ENCODE results near the gene AADAC.
"Not testable (repeated sequence)": the region's sequence is repeated elsewhere in the genome, so short reads cannot be mapped to it uniquely, and the experiment has no call there.

Gene AADAC

GRCh38 chr3:151800431-151800830 lies 13.5 kb upstream of the AADAC start:
- no peak for DNase-seq

DNA sequence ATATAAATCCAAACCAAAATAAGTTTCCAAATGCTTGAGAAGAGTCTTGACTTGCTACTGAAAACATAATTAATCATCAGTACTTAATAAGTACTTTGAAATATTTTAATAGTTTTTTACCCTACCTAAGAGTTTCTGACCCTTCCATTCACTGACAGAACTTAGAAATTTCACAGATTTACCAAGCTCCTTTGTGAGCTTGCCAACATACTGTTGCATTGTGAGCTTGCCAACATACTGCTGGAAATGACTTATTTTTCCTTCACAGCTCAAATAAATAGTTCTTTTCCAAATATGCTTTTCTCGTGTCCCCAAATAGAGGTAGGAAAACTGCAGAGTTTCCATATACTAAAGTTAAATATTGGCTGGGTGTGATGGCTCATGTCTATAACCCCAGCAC lies 9.6 kb upstream of the AADAC start:
- DNase-seq = no peak

DNA sequence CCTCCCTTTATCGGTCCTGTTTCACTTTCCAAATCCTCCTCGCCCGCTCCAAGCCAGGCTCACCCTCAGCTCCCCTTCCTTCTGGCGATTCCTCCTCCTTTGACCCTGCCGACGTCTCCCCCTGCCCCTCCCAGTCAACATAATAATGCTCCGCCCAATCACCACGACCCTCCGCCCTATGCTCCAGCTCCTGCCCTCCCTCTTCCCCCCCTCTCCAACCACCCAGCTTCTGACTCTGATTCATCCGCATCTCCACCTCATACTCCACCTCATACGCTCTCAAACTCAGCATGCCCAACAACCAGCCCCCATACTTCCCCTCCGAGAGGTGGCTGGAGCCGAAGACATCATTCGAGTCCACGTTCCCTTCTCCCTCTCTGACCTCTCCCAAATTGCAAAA lies 7.1 kb upstream of the AADAC start:
- DNase-seq = no peak

DNA sequence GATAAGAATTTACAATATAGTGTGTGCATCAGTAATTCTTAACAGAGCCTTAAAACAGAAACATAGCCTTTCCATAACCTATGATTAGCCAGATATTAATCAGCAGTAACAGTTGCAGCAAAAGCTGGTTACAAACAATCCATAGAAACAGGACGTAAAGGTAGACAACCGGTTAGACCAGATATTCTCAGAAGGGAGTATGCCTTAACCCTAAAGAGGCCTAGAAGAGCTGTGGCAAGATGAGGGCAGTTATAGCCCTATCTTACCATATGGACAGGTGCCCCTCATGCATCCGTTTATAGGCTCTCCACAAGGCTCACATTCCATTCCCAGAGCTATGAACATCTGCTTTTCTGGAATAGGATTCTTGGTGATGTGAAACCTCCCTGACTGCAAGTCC lies 5.0 kb upstream of the AADAC start:
- not testable (repeated sequence) for DNase-seq

DNA sequence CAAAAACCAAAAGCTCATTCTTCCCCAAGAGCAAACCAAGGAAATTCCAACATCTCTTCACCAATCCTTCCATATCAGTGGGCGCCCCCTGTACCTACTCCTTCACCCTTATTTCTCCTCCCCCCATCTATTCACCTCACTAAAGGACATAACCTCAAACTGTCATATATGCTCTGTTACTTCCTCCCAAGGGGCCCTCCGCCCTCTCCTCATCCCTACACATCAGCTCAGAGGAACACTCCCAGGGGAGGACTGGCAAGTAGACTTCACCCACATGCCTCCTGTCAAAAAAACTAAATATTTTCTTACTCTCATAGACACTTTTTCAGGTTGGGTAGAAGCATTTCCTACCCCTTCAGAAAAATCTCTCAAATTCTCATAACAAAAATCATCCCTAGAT lies 2.4 kb upstream of the AADAC start:
- no peak for DNase-seq

DNA sequence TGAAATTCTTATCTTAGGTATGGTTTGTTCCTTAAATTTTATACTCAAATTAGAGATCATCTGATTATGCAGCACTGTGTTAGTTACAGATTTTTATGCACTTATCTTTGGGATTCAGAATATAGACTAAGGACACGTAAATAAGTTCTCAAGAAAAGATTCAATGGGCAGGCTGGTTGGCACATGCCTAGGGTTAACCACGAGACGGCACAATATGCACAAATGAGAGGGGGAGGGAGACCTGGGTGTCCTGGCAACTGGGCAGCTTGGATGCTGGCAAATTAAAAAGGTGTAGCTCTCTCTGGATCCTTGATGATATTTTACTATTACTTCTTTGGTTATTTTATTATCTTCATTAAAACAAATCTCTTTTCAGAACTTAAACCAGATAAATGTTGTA lies 672 bp downstream of the AADAC start:
- DNase-seq = no peak

DNA sequence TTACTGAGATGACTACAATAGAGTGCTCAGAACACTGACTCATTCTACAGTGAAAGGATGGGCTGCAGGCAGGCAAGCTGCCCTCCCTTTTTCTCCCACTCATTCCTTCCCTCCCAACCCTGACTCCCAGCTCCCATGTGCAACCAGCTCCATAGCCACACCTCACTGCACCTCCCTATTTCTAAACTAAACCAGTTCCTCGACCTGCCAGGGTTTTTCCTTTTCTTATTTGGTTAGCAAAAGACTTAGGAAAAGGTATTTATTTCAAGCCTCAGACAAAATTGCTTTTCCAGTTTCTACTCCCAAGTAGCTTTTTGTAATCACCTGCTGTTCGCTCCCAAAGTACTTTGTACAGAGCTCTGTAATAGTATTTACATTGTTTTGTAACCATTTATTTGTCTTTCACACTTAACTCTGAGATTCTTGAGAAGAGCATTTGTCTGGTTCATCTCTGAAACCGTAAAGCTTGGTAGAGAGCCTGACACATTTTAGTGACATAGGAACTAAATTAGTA lies 2.2 kb downstream of the AADAC start:
- no peak for DNase-seq

GRCh38 chr3:151817473-151817872 lies 3.6 kb downstream of the AADAC start:
- no peak for DNase-seq

GRCh38 chr3:151818361-151818760 lies 4.4 kb downstream of the AADAC start:
- no peak for DNase-seq

GRCh38 chr3:151819910-151820309 lies 6.0 kb downstream of the AADAC start:
- no peak for DNase-seq

- no peak for DNase-seq
These were observed 13.9 kb downstream of the AADAC start for GRCh38 chr3:151827816-151828215.

- no peak for DNase-seq
These were observed 22.0 kb downstream of the AADAC start for GRCh38 chr3:151835751-151836525.

- no peak for DNase-seq
These were observed 23.1 kb downstream of the AADAC start for GRCh38 chr3:151837057-151837456.

GRCh38 chr3:151838574-151839312 lies 24.8 kb downstream of the AADAC start:
- peak; percentile 10 to 27 for DNase-seq

DNA sequence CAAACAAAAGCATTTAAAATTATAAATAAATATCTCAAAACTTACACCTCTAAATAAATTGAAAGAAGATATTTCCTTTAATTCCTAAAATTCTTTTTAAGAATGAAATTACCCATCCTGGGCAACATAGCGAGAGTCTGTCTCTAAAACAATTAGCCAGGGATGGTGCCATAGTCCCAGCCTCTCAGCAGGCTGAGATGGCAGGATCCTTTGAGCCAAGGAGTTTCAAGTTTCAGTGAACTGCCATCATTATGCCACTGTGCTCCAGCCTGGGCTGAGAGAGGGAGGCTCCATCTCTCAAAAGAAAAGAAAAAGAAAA lies 25.4 kb downstream of the AADAC start:
- DNase-seq = no peak

DNA sequence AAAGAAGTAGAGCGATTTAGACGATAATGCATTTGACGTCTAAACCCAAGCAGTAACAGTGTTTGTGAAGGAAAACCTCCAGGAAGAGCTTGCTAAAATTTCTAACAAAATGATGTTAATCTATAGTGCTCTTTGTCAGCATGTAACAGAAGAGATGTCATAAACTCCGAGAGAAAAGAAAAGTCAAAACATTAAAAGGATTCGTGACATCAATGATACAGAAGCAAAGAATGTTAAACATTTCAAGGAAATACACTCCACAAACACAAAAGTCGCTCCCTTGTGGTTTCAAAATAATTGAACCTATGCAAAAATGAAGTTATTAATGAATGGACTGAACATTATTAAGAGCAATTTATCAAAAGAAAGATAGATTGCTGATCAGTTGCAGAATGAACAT lies 27.9 kb downstream of the AADAC start:
- DNase-seq = no peak

GRCh38 chr3:151843275-151843674 lies 29.4 kb downstream of the AADAC start:
- DNase-seq = no peak

DNA sequence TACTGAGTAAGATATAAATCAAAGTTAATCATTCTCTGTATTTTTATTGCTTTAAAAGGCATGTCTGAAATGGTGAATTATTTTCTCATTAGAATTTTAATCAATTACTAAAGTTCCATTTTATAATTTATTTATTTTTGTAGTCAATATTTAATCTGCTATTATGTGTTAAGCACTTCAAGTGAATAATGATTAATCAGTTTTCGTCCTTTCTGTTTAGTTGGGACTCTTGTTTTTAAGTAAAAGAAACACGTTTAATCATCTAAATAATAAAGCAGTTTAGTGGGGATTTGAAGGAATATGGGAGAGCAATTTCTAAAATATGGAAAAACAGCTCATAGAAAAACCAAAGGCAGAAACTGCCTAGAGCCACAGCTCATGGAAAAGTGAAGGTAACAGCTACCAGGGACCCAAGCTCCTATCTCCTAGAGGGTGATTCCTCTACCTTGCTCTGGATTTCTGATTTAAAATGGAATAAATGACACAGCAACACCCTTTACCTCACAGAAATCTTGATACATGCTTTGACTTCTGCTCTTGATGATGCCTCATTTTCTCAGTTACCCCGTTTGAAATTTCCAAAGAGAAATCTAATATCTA lies 31.5 kb downstream of the AADAC start:
- no peak for DNase-seq

DNA sequence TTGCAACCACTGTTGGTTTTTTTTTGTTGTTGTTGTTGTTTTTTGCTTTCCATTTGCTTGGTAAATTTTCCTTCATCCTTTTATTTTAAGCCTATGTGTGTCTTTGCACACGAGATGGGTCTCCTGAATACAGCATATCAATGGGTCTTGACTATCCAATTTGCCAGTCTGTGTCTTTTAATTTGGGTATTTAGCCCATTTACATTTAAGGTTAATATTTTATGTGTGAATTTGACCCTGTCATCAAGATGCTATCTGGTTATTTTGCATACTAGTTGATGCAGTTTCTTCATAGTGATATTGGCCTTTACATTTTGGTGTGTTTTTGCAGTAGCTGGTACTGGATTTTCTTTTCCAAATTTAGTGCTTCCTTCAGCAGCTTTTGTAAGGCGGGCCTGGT lies 36.1 kb downstream of the AADAC start:
- not testable (repeated sequence) for DNase-seq

DNA sequence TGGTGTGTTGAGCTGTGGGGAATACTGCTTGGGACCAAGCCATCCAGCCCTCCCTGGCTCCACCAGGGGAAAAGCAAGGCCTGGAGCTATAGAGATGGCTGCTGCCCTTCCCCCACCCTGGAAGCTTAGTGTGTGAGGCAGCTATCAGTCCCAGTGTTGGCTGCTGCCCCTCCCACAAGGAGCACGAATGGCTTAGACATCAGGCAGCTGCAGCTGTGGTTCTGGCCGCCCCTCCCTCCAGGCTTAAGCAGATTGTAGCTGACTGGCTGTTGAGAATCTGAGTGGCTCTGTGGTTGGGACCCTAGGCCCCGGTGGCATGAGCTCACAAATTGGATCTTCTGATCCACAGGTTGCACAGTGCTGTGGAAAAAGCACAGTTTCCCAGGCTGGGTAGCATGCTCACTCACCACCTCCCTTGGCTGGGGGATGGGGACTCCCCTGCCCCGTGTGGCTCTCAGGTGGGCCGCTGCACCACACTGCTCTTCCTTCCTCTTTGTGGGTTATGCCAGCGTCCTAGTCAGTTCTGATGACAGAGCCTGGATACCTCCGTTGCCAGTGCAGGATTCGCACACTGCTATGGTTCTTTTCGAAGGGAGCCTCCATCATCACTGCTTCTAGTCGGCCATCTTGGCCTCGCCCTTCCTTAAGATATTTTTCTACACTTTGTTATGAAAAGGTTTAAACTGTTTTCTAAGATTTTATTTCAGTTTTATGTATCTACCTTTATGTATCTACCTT lies 38.3 kb downstream of the AADAC start:
- no peak for DNase-seq

DNA sequence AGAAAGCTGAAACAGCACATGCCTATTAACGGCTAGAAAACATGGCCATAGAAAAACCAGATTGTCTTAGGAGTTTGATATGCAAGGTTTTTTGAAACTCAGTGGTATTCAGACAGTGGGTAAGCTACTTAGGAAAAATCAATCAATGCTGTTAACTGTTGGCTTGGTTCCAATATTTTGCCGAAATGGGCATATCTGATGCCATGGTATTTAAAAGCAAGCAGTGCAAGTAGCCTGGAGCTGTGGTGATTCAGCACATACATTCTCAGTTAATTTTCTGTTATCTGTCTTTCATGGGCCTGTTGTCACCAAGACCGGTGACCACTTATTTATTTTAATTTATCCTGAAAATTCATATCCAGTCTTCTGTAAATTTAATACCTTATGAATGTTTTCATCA lies 42.2 kb downstream of the AADAC start:
- no peak for DNase-seq

- DNase-seq = no peak
These were observed 42.7 kb downstream of the AADAC start for GRCh38 chr3:151856641-151857040.

GRCh38 chr3:151859233-151859673 lies 45.3 kb downstream of the AADAC start:
- DNase-seq = no peak
